ENCODE results near the gene FGFR1OP2. TPM values are rescaled to one million over a fixed set of nuclear protein-coding genes. Genes with fewer than 3 reads are reported as not detected.
A peak's percentile ranks its signal among the peaks of the same experiment; 100 is the strongest.

The FGFR1OP2 gene
- total and polyA plus RNA-seq, 8 donors, result 9.3 to 23.3 (median 11.6) TPM

- Histone ChIP-seq H3K9me3 (no peaks in the 10 kb centered on the region), H3K4me3 (no peak overlapping the region), H3K27me3 (no peaks in the 10 kb centered on the region), H3K27ac (no peak overlapping the region), H3K36me3 (peaks cover 0 to 23% (median 6%) of the 10 kb centered on the region in 3 donors), H3K4me1 (peaks cover 0 to 9% (median 5%) of the 10 kb centered on the region in 3 donors)
- intact Hi-C loops (cut with DNase I), result no loop called here
- ATAC-seq (peak in 1 of 4 donors; percentile 41), DNase-seq (no peak), FAIRE-seq (no peak)
- TF ChIP-seq CTCF (IDR thresholded peaks at IDR 0.05), result no peak
- 87 to 94% methylated on average over 5 of the region's 5 CpGs for WGBS, 2 donors
Measured at GRCh38 chr12:27001663-27002062, 63.4 kb downstream of the FGFR1OP2 start.

GRCh38 chr12:27002141-27002540 is 63.9 kb downstream of the FGFR1OP2 start:
- Histone ChIP-seq H3K27me3 (no peaks in the 10 kb centered on the region), H3K4me1 (peaks cover 2 to 14% (median 9%) of the 10 kb centered on the region in 3 donors), H3K36me3 (peaks cover 0 to 23% (median 6%) of the 10 kb centered on the region in 3 donors), H3K27ac (no peak overlapping the region), H3K9me3 (no peaks in the 10 kb centered on the region), H3K4me3 (no peak overlapping the region)
- intact Hi-C loops (cut with DNase I), result no loop called here
- DNase-seq (no peak), ATAC-seq (no peak), FAIRE-seq (no peak)
- 71 to 91% methylated on average over 5 of the region's 5 CpGs for WGBS, 2 donors
- no peak for TF ChIP-seq CTCF (IDR thresholded peaks at IDR 0.05)

- no peak for DNase-seq
- Histone ChIP-seq H3K27me3 (no peaks in the 10 kb centered on the region), H3K27ac (no peak overlapping the region), H3K4me1 (peaks cover 16 to 20% (median 19%) of the 10 kb centered on the region in 3 donors), H3K36me3 (peaks cover 0 to 16% (median 3%) of the 10 kb centered on the region in 3 donors), H3K9me3 (no peaks in the 10 kb centered on the region), H3K4me3 (no peak overlapping the region)
- intact Hi-C loops (cut with DNase I), result no loop called here
- peak in 1 of 4 donors; percentile 16 for ATAC-seq
- WGBS, 2 donors, result 83 to 86% methylated on average over 6 of the region's 6 CpGs
- no peak for TF ChIP-seq CTCF (IDR thresholded peaks at IDR 0.05)
- FAIRE-seq, result no peak
Measured at GRCh38 chr12:27003421-27004381, 65.4 kb downstream of the FGFR1OP2 start.

GRCh38 chr12:27005495-27005894 is 67.2 kb downstream of the FGFR1OP2 start:
- H3K4me1 ChIP-seq, result peaks cover 31 to 35% (median 33%) of the 10 kb centered on the region in 3 donors
- 95 to 96% methylated on average over 2 of the region's 2 CpGs for WGBS, 2 donors
- no peaks in the 10 kb centered on the region for H3K27me3 ChIP-seq
- no peak overlapping the region for H3K4me3 ChIP-seq
- peaks cover 0 to under 1% (median 0%) of the 10 kb centered on the region in 3 donors for H3K36me3 ChIP-seq
- ATAC-seq (no peak), DNase-seq (no peak), FAIRE-seq (no peak)
- TF ChIP-seq CTCF (IDR thresholded peaks at IDR 0.05), result no peak
- H3K27ac ChIP-seq, result no peak overlapping the region
- H3K9me3 ChIP-seq, result no peaks in the 10 kb centered on the region
- intact Hi-C loops (cut with DNase I), result no loop called here

Data from pancreas (tissue), 10 donors.